Mucosa of descending colon (tissue), 3 donors: ENCODE data around the gene GNAT1. TPM values are rescaled to one million over a fixed set of nuclear protein-coding genes. Genes with fewer than 3 reads are reported as not detected.

Source experiments
- ATAC-seq: fragments of 200-7000 bp; cut with Tn5 transposase; one replicate; pipeline ENCODE4 v1.9.1; 2020; ENCODE audit warnings: mild to moderate bottlenecking, moderate library complexity
- DNase-seq, 3 donors: peaks; one replicate each; pipeline ENCODE4 v3.0.0-alpha.2; 2020
- H3K36me3 ChIP-seq: fragments of 200-600 bp; one replicate; pipeline ENCODE4 v1.8.0; 2021; ENCODE audit warnings: low read depth, mild to moderate bottlenecking
- H3K4me1 ChIP-seq: fragments of 200-600 bp; one replicate; pipeline ENCODE4 v1.8.0; 2021; ENCODE audit warnings: low read depth, mild to moderate bottlenecking
- H3K4me3 ChIP-seq: fragments of 200-600 bp; one replicate; pipeline ENCODE4 v1.8.0; 2021; ENCODE audit warnings: mild to moderate bottlenecking
- H3K9me3 ChIP-seq: fragments of 200-600 bp; one replicate; pipeline ENCODE4 v1.8.0; 2021; ENCODE audit warnings: mild to moderate bottlenecking
- intact Hi-C, 2 donors: fragments of 100-400 bp; cut with DNase I in 1 of 2; cut with micrococcal nuclease in 1 of 2; formaldehyde crosslinking; loops; one replicate each; pipeline versions ENCODE4 v1.11.0 to v1.11.1; 2022; cut with DNase I, micrococcal nuclease
- total RNA-seq, 3 donors: library from RNA; stranded (reverse); fragmentation: NEBNext Ultra II Directional in 2 of 3; extraction: Animal tissue kit (Norgen Biotek cat#: 25700) in 2 of 3; gene quantifications; one replicate each; pipeline versions ENCODE4 v1.2.1 to v1.2.4, GENCODE V29; 2021 to 2023
- TF ChIP-seq, protein P1 (sequence below): fragments of 200-600 bp; IDR thresholded peaks from one replicate; pipeline ENCODE4 v1.8.0; 2022; ENCODE audit warnings: antibody characterized with exemption, mild to moderate bottlenecking
- donor health status: DM: no; HTN: no; CAD: no; lungs with moderate emphysema.
- donor health status: DM: no; HTN: no; CAD: no.
- donor health status: DM: no; HTN: yes; CAD: no.

Gene GNAT1
- total RNA-seq, 3 donors from 2014 or later = not detected

GRCh38 chr3:50150404-50150750, 41.0 kb upstream of the GNAT1 start:
- Histone ChIP-seq H3K4me3 (no peak overlapping the region), H3K9me3 (no peaks in the 10 kb centered on the region), H3K4me1 (peaks cover 3% of the 10 kb centered on the region), H3K36me3 (no peaks in the 10 kb centered on the region)
- no peak for ATAC-seq
- DNase-seq = no peak
- intact Hi-C loops = no loop called here
- TF ChIP-seq, protein P1, sequence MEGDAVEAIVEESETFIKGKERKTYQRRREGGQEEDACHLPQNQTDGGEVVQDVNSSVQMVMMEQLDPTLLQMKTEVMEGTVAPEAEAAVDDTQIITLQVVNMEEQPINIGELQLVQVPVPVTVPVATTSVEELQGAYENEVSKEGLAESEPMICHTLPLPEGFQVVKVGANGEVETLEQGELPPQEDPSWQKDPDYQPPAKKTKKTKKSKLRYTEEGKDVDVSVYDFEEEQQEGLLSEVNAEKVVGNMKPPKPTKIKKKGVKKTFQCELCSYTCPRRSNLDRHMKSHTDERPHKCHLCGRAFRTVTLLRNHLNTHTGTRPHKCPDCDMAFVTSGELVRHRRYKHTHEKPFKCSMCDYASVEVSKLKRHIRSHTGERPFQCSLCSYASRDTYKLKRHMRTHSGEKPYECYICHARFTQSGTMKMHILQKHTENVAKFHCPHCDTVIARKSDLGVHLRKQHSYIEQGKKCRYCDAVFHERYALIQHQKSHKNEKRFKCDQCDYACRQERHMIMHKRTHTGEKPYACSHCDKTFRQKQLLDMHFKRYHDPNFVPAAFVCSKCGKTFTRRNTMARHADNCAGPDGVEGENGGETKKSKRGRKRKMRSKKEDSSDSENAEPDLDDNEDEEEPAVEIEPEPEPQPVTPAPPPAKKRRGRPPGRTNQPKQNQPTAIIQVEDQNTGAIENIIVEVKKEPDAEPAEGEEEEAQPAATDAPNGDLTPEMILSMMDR = no peak

DNA sequence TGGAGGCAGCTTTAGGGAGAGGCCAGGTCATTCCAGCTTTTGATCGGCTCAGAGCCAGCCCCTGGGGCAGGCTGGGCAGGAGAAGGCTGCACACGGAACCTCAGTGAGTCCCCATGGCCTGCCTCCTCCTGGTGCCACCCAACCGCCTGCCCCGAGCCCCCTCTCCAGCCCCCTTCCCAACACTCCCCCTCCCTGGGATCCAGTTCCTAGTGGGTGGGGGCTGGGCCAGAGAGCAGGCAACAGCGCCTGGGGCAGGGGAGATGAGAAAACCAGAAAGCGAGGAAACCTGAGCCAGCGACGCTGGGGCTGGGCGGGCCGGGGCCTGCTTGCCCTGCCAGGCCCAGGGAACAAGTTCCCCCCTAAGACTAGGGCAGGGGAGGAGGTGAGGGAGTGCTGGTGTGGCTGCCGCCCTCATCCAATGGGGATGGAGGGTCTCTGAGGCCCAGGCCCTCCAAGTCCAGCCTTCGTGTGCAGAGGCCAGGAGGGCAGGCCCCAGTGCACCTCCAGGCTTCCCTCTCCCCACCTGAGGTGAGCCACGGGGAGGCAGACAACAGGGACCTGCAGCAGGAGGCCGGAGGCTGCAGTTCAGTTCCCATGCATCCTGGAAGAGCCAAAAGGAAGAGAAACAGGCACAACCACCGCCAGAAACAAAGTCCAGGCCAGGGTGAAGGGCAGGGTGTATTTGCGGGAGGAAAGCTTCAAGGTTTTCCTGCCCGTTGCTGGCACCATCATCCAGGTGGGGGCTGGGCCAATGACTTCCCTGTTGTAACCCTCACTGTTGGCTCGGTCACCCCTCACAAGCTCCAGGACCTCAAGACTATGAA, 40.3 kb upstream of the GNAT1 start:
- peaks cover 10% of the 10 kb centered on the region for H3K4me1 ChIP-seq
- intact Hi-C loops = no loop called here
- no peaks in the 10 kb centered on the region for H3K9me3 ChIP-seq
- ATAC-seq = peak; percentile 2
- TF ChIP-seq, protein P1 = no peak
- no peaks in the 10 kb centered on the region for H3K36me3 ChIP-seq
- DNase-seq = no peak
- no peak overlapping the region for H3K4me3 ChIP-seq

DNA sequence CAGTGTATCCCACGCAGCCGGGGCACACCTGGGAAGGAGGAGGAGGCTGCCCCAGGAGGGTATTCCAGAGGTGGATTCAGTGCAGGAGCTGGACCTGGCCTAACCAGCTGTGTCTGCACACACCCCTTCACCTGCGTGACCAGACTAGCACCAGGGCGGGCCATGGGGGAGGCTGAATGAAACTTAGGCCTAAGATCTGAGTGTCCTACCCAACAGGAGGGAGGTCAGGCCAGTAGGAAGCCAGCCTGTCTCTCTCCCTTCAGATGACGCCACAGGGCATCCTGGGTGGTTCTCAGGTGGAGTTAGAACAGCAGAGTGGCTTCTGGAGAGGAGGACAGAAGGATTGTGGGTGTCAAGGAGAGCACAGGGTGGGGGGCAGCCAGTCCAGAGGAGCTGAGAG, 39.7 kb upstream of the GNAT1 start:
- H3K36me3 ChIP-seq = no peaks in the 10 kb centered on the region
- H3K4me1 ChIP-seq = peaks cover 14% of the 10 kb centered on the region
- TF ChIP-seq, protein P1 = no peak
- no peak overlapping the region for H3K4me3 ChIP-seq
- H3K9me3 ChIP-seq = no peaks in the 10 kb centered on the region
- ATAC-seq (no peak), DNase-seq (no peak)
- intact Hi-C loops = no loop called here

DNA sequence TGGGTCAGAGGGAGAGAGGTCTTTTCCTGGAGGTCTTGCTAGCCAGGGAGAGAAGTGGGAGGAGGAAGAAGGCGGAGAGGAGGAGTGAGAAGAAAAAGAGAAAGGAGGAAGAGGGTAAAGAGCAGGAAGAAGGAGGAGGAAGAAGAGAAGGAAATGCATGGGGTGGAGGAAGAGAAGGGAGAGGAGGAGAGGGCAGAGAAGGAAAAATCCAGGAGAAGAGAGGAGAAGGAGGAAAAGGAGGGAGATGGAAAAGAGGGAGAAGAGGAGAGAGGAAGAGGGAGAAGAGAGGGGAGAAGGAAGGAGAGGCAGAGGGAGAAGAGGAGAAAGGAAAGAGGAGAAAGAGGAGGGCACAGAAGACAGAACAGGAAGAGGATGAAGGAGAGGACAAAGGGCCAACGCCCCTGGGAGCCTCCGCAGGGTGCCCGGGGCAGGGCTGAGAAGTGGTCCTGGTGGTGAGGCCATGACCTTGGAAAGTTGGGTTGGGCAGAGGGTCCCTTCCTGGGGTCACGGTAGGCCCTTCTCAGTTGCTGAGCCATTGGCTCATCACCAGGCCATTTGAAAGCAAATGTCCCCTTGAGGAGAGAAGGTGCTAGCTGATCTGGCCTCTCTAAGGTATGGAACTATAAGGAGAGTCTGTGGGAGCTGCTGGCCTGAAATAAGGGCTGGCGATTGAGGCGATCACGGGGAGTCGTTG, 37.5 kb upstream of the GNAT1 start:
- H3K4me1 ChIP-seq = peaks cover 14% of the 10 kb centered on the region
- DNase-seq = no peak
- no peaks in the 10 kb centered on the region for H3K36me3 ChIP-seq
- TF ChIP-seq, protein P1 = no peak
- intact Hi-C loops = no loop called here
- H3K9me3 ChIP-seq = no peaks in the 10 kb centered on the region
- ATAC-seq = no peak
- H3K4me3 ChIP-seq = no peak overlapping the region

DNA sequence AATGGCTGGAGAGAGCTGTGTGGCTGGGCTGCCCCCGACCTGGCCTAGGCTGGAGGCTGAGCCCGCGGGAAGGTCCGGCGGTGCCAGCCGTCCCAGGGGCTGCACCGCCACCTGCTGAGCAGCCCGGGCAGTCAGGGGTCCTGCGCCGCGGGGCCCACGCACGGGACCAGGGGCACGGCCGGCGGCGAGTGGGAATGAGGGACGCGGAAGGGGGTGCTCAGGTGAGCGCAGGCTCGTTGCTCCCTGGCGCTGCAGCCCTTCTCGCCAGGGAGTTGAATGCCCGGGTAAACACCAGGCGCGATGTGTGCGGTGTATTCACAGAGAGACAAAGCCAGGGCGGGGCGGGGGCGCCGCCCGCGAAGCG, 37.0 kb upstream of the GNAT1 start:
- Histone ChIP-seq H3K4me1 (peaks cover 16% of the 10 kb centered on the region), H3K36me3 (no peaks in the 10 kb centered on the region), H3K9me3 (no peaks in the 10 kb centered on the region), H3K4me3 (no peak overlapping the region)
- intact Hi-C loops = no loop called here
- ATAC-seq = peak; percentile 42
- TF ChIP-seq, protein P1 = peak; percentile 8
- DNase-seq = no peak
